ENCODE data around the gene MCF2L.

MCF2L gene

DNA sequence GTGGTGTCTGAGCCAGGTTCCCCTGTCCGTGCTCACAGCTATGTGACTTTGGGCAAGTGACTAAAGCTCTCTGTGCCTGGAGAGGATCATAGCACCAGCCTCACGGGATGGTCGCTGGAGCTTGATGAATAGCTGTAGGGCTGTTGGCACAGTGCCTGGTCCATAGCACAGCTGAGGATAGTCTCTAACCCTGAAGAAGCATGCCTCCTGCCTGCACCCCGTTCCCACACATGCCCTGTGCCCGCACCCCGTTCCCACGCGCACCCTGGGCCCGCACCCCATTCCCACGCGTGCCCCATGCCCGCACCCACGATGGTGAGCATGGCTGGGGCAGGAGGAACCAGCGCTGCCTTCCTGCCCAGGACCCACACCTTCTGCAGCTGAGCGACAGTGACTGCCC lies 72.9 kb downstream of the MCF2L start:
- DNase-seq (ENCODE audit: insufficient read length, low spot score) (no peak), FAIRE-seq (no peak)
- TF ChIP-seq POLR2AphosphoS5 (IDR thresholded peaks at IDR 0.05; ENCODE audit: low read depth, low read length) (no peak), SPI1 (IDR thresholded peaks at IDR 0.05; ENCODE audit: low read depth, low read length) (no peak), PAX5 (IDR thresholded peaks at IDR 0.05; ENCODE audit: insufficient read depth, low read length, severe bottlenecking) (no peak), TAF1 (IDR thresholded peaks at IDR 0.05; ENCODE audit: low read depth, low read length) (no peak), POU2F2 (IDR thresholded peaks at IDR 0.05; ENCODE audit: low read depth, low read length) (no peak), POLR2A (IDR thresholded peaks at IDR 0.05; ENCODE audit: low read depth, low read length) (no peak)

GRCh38 chr13:113042456-113042855 lies 73.4 kb downstream of the MCF2L start:
- FAIRE-seq (no peak), DNase-seq (ENCODE audit: insufficient read length, low spot score) (no peak)
- TF ChIP-seq TAF1 (IDR thresholded peaks at IDR 0.05; ENCODE audit: low read depth, low read length) (no peak), POLR2AphosphoS5 (IDR thresholded peaks at IDR 0.05; ENCODE audit: low read depth, low read length) (no peak), PAX5 (IDR thresholded peaks at IDR 0.05; ENCODE audit: insufficient read depth, low read length, severe bottlenecking) (no peak), POU2F2 (IDR thresholded peaks at IDR 0.05; ENCODE audit: low read depth, low read length) (no peak), SPI1 (IDR thresholded peaks at IDR 0.05; ENCODE audit: low read depth, low read length) (no peak), POLR2A (IDR thresholded peaks at IDR 0.05; ENCODE audit: low read depth, low read length) (no peak)

GRCh38 chr13:113043001-113043630 lies 74.1 kb downstream of the MCF2L start:
- no peak for DNase-seq (ENCODE audit: insufficient read length, low spot score)
- FAIRE-seq, result no peak
- TF ChIP-seq POLR2A (IDR thresholded peaks at IDR 0.05; ENCODE audit: low read depth, low read length) (no peak), PAX5 (IDR thresholded peaks at IDR 0.05; ENCODE audit: insufficient read depth, low read length, severe bottlenecking) (no peak), POU2F2 (IDR thresholded peaks at IDR 0.05; ENCODE audit: low read depth, low read length) (no peak), POLR2AphosphoS5 (IDR thresholded peaks at IDR 0.05; ENCODE audit: low read depth, low read length) (no peak)

GRCh38 chr13:113043931-113044330 lies 74.9 kb downstream of the MCF2L start:
- TF ChIP-seq POLR2AphosphoS5 (IDR thresholded peaks at IDR 0.05; ENCODE audit: low read depth, low read length) (no peak), PAX5 (IDR thresholded peaks at IDR 0.05; ENCODE audit: insufficient read depth, low read length, severe bottlenecking) (no peak), POU2F2 (IDR thresholded peaks at IDR 0.05; ENCODE audit: low read depth, low read length) (no peak), TAF1 (IDR thresholded peaks at IDR 0.05; ENCODE audit: low read depth, low read length) (no peak), POLR2A (IDR thresholded peaks at IDR 0.05; ENCODE audit: low read depth, low read length) (no peak), SPI1 (IDR thresholded peaks at IDR 0.05; ENCODE audit: low read depth, low read length) (no peak)
- no peak for FAIRE-seq
- DNase-seq (ENCODE audit: insufficient read length, low spot score), result no peak

DNA sequence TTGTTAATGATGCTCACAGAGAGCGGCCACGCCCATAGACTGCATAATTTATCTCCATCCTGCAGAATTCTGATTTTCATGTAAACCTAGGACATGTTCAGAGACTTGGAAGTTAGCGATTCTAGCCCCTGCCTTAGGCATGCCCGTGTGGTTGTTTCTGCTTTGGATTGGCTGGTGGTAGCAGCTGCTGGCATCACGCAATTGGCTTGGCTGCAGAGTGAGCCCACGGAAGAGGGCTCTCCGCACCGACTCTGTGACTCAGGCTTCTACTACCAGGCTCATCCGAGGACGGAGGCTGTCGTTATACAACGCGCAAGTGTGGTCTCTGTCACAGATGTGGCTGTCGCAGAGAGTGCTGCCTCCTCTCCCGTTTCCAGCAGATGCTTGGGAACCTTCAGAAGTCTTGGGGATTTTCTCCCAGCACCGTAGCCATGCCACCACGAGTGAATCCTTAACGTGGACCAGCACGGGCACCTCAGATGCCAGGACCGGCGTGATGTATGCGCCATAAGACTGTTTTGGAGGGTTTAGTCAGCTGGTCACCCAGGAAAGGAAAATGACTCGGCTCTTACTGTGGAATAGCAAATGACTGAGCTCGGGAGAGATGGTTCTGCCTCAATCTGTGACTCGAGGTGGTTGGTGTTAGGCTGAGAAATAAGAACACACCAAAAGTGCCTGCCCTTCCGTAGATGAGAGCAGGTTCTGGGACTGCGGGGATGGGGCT lies 75.5 kb downstream of the MCF2L start:
- TF ChIP-seq SPI1 (IDR thresholded peaks at IDR 0.05; ENCODE audit: low read depth, low read length) (no peak), PAX5 (IDR thresholded peaks at IDR 0.05; ENCODE audit: insufficient read depth, low read length, severe bottlenecking) (no peak), POLR2A (IDR thresholded peaks at IDR 0.05; ENCODE audit: low read depth, low read length) (no peak), TAF1 (IDR thresholded peaks at IDR 0.05; ENCODE audit: low read depth, low read length) (no peak), POU2F2 (IDR thresholded peaks at IDR 0.05; ENCODE audit: low read depth, low read length) (no peak), POLR2AphosphoS5 (IDR thresholded peaks at IDR 0.05; ENCODE audit: low read depth, low read length) (no peak)
- DNase-seq (ENCODE audit: insufficient read length, low spot score) (no peak), FAIRE-seq (no peak)

DNA sequence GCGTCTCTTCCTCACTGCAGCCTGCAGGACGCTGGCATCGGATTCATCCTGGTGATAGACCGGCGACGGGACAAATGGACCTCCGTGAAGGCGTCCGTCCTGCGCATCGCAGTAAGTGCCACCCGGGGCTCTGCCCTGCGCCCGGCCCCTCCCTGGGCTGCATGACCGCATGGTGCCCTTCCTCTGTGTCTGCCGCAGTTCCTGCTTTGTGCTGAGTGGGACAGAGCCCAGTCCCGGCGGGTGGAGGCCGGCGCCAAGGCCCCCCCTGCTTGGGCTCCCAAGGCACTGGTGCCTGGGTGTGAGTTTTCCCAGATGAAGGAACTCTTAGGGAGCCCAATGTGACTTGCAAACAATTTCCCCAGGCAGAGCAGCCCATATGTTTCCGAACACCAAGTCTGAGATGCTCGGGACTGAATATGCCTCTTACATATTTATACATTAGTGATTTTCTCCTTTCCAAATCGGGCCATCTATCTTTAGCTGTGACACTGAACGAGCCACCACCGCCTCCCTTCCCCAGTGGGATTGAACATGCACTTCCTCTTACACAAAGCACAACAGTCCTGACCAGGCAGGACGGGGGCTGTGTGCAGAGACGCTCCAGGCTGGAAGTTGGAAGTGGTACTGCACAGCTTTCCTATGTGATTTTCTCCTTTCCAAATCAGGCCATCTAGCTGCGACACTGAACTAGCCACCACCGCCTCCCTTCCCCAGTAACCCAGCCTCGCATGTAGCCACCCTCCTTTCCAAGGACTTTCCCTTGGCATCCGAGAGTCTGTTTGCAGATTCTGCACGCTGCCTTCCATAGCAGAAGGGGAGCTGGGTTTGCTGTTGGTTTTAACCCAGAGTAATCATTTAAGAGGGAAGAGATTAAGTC lies 76.5 kb downstream of the MCF2L start:
- FAIRE-seq, result no peak
- TF ChIP-seq SPI1 (IDR thresholded peaks at IDR 0.05; ENCODE audit: low read depth, low read length), result no peak
- no peak for TF ChIP-seq POLR2A (IDR thresholded peaks at IDR 0.05; ENCODE audit: low read depth, low read length)
- no peak for TF ChIP-seq PAX5 (IDR thresholded peaks at IDR 0.05; ENCODE audit: insufficient read depth, low read length, severe bottlenecking)
- TF ChIP-seq TAF1 (IDR thresholded peaks at IDR 0.05; ENCODE audit: low read depth, low read length), result no peak
- TF ChIP-seq POU2F2 (IDR thresholded peaks at IDR 0.05; ENCODE audit: low read depth, low read length), result no peak
- TF ChIP-seq POLR2AphosphoS5 (IDR thresholded peaks at IDR 0.05; ENCODE audit: low read depth, low read length), result no peak
- no peak for DNase-seq (ENCODE audit: insufficient read length, low spot score)

- no peak for TF ChIP-seq POLR2A (IDR thresholded peaks at IDR 0.05; ENCODE audit: low read depth, low read length)
- no peak for TF ChIP-seq PAX5 (IDR thresholded peaks at IDR 0.05; ENCODE audit: insufficient read depth, low read length, severe bottlenecking)
- TF ChIP-seq TAF1 (IDR thresholded peaks at IDR 0.05; ENCODE audit: low read depth, low read length), result no peak
- no peak for TF ChIP-seq POLR2AphosphoS5 (IDR thresholded peaks at IDR 0.05; ENCODE audit: low read depth, low read length)
- no peak for TF ChIP-seq SPI1 (IDR thresholded peaks at IDR 0.05; ENCODE audit: low read depth, low read length)
- DNase-seq (ENCODE audit: insufficient read length, low spot score) (no peak), FAIRE-seq (no peak)
These were observed 77.3 kb downstream of the MCF2L start for GRCh38 chr13:113046128-113046882.

- no peak for TF ChIP-seq SPI1 (IDR thresholded peaks at IDR 0.05; ENCODE audit: low read depth, low read length)
- TF ChIP-seq POLR2AphosphoS5 (IDR thresholded peaks at IDR 0.05; ENCODE audit: low read depth, low read length), result no peak
- TF ChIP-seq TAF1 (IDR thresholded peaks at IDR 0.05; ENCODE audit: low read depth, low read length), result no peak
- no peak for TF ChIP-seq POLR2A (IDR thresholded peaks at IDR 0.05; ENCODE audit: low read depth, low read length)
- no peak for TF ChIP-seq POU2F2 (IDR thresholded peaks at IDR 0.05; ENCODE audit: low read depth, low read length)
- no peak for TF ChIP-seq PAX5 (IDR thresholded peaks at IDR 0.05; ENCODE audit: insufficient read depth, low read length, severe bottlenecking)
- no peak for DNase-seq (ENCODE audit: insufficient read length, low spot score)
- no peak for FAIRE-seq
These were observed 77.8 kb downstream of the MCF2L start for GRCh38 chr13:113046883-113047244.

All from GM12891 (cell line).